Measurements from ENCODE around the gene SWT1. TPM values are rescaled to one million over a fixed set of nuclear protein-coding genes. Genes with fewer than 3 reads are reported as not detected.

The SWT1 gene
- total and polyA plus RNA-seq, 2 of the 13 experiments (the other 11 are each of a cell fraction or from before 2014, with no cell fraction given), result 1.7 to 2.5 TPM

DNA sequence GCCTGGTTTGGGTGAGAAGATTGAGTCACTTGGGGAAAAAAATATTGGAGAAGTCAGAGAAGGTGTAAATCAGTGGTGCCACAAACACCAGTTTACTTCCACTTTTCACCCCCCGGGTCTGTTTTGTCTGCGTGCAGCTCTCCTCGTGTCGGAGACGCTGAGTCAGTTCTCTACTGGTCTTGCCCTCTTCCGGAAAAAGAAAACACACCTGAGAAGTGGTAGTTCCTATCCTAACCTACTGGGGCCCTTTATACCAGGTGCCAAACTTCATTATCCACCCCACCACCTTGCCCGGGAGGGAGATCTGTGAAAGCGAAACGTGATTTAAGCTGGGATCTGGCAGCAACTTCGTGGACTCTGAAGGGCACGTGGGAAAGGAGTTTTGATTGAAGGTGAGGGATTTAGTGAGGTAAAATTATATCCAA is 160.9 kb downstream of the SWT1 start:
- peaks cover 43% of the 10 kb centered on the region for H3K4me1 ChIP-seq (ENCODE audit: insufficient read depth, low read length)
- POLR2A ChIA-PET, result interaction anchor here (1.5 to 2.5 kb wide), 3 partner anchors 20 to 160 kb away, joined by 6 to 13 read pairs (median 7); partner anchors contain the start of gene SWT1
- peak overlapping the region; percentile 57 to 84 (median 83) for H3K4me3 ChIP-seq (replicated peaks in 1 of 3; ENCODE audit: insufficient read depth in 1 of 3, low read depth in 2 of 3, low read length in 3 of 3)
- no TSS peak for BruUV-seq (replicated peaks)
- TF ChIP-seq RNF219 (CRISPR knock-in tag; IDR thresholded peaks at IDR 0.05) (0 out of 2 replicates have a peak, but pooled peaks have one; percentile 0), ZNF317 (CRISPR knock-in tag; IDR thresholded peaks at IDR 0.05) (0 out of 2 replicates have a peak, but pooled peaks have one; percentile 59), ZNF770 (CRISPR knock-in tag; IDR thresholded peaks at IDR 0.05) (no peak)
- intact Hi-C loops (cut with micrococcal nuclease; ENCODE audit: unreplicated experiment), result loop anchor here (2.0 to 5.0 kb wide), 3 partner anchors 161 to 364 kb away; partner anchors contain the start of genes SWT1 and TRMT1L
- peaks cover 24% of the 10 kb centered on the region for H4K20me1 ChIP-seq (ENCODE audit: insufficient read depth, low read length)
- H3K9me3 ChIP-seq (ENCODE audit: low read length), result no peaks in the 10 kb centered on the region
- peak overlapping the region; percentile 72 for H3K9ac ChIP-seq (ENCODE audit: insufficient read depth, low read depth, low read length)
- H3K4me2 ChIP-seq (ENCODE audit: low read depth, low read length), result peak overlapping the region; percentile 92
- 92% methylated on average over 11 of the region's 11 CpGs for WGBS (ENCODE audit: low lambda C conversion rate)
- in situ Hi-C loops (cut with HindIII; ENCODE audit: extremely low pct_ligation_motif_present, low pct_unique_long_range_greater_than_20kb), result loop anchor here (10.0 kb wide), 1 partner anchor 367 kb away; no protein-coding TSS in a partner anchor
- ATAC-seq, result no peak
- H2AFZ ChIP-seq (ENCODE audit: low read length), result no peak overlapping the region
- H3K27ac ChIP-seq (ENCODE audit: extremely low read length, insufficient read depth, low read length), result peak overlapping the region; percentile 92
- no peak for FAIRE-seq
- peaks cover 43% of the 10 kb centered on the region for H3K79me2 ChIP-seq (ENCODE audit: insufficient read depth, low read length)
- no peak for DNase-seq (ENCODE audit: low spot score)
- H3K36me3 ChIP-seq (replicated peaks in 1 of 2; ENCODE audit: control insufficient read depth in 1 of 2, insufficient read depth in 2 of 2, low read length in 2 of 2), result no peaks in the 10 kb centered on the region
- no peaks in the 10 kb centered on the region for H3K27me3 ChIP-seq (ENCODE audit: control insufficient read depth in 1 of 2, insufficient read depth in 2 of 2, low read length in 2 of 2)
- CTCF ChIA-PET (ENCODE audit: low intra/inter-chr PET ratio, low total read pairs), result no interaction called here

Data from HepG2 (cell line).